WTC11 (cell line): Measurements from ENCODE around the gene HSF2BP. TPM values are rescaled to one million over a fixed set of nuclear protein-coding genes. Genes with fewer than 3 reads are reported as not detected.

Source experiments
- ATAC-seq: fragments of 200-7000 bp; cut with Tn5 transposase; 2 replicates; pipeline ENCODE4 v1.10.0; 2021; ENCODE audit warnings: mild to moderate bottlenecking, moderate library complexity
- CTCF ChIA-PET: fragments of 300-600 bp; sonication (Branson Sonifier 250); formaldehyde crosslinking; loops from one replicate; lab custom pipeline; 2021; ENCODE audit warnings: antibody characterized with exemption; lab: Charles Lee
- POLR2A ChIA-PET: fragments of 350-600 bp; sonication (Branson Sonifier 250); formaldehyde crosslinking; loops from one replicate; lab custom pipeline; 2021; ENCODE audit warnings: antibody characterized with exemption; lab: Charles Lee
- DNase-seq: peaks from one replicate; pipeline ENCODE4 v3.0.0; 2021; ENCODE audit warnings: low spot score
- H3K27ac Mint-ChIP-seq: 2 replicates; pipeline ENCODE4 v1.8.0; 2021; ENCODE audit warnings: mixed read lengths
- H3K27me3 Mint-ChIP-seq: 2 replicates; pipeline ENCODE4 v1.8.0; 2021; ENCODE audit warnings: low read depth, mild to moderate bottlenecking, moderate library complexity, mixed read lengths
- H3K36me3 Mint-ChIP-seq: 2 replicates; pipeline ENCODE4 v1.8.0; 2021; ENCODE audit warnings: mixed read lengths
- H3K4me1 Mint-ChIP-seq: 2 replicates; pipeline ENCODE4 v1.8.0; 2022; ENCODE audit warnings: mixed read lengths
- H3K4me3 Mint-ChIP-seq: 2 replicates; pipeline ENCODE4 v1.8.0; 2021; ENCODE audit warnings: mild to moderate bottlenecking, moderate library complexity, mixed read lengths
- H3K9me3 Mint-ChIP-seq: 2 replicates; pipeline ENCODE4 v1.8.0; 2021; ENCODE audit warnings: mixed read lengths
- ATF1 ChIP-seq: sonication (generic); formaldehyde crosslinking; IDR thresholded peaks from 2 replicates; pipeline ENCODE4 v1.8.1; 2023; ENCODE audit warnings: mild to moderate bottlenecking, moderate library complexity, missing genetic modification reagents
- CREM ChIP-seq: sonication (generic); formaldehyde crosslinking; IDR thresholded peaks from 2 replicates; pipeline ENCODE4 v1.8.1; 2022; ENCODE audit warnings: mild to moderate bottlenecking, missing genetic modification reagents, moderate library complexity
- FOXJ3 ChIP-seq: sonication (generic); formaldehyde crosslinking; IDR thresholded peaks from 2 replicates; pipeline ENCODE4 v1.9.0; 2021; ENCODE audit warnings: missing genetic modification reagents, mild to moderate bottlenecking, borderline replicate concordance
- GTF2I ChIP-seq: fragments of 250-450 bp; sonication (Bioruptor Pico); conservative IDR thresholded peaks from 2 replicates; pipeline ENCODE4 v1.4.0; 2021; ENCODE audit warnings: mild to moderate bottlenecking
- JAZF1 ChIP-seq: fragments of 250-450 bp; sonication (Bioruptor Pico); IDR thresholded peaks from 2 replicates; pipeline ENCODE4 v1.9.0; 2021; ENCODE audit warnings: moderate library complexity, mild to moderate bottlenecking, inconsistent platforms
- JUN ChIP-seq: sonication (generic); formaldehyde crosslinking; IDR thresholded peaks from 2 replicates; pipeline ENCODE4 v1.8.0; 2023; ENCODE audit warnings: mild to moderate bottlenecking, missing genetic modification reagents
- MXD4 ChIP-seq: fragments of 250-450 bp; sonication (Bioruptor Pico); IDR thresholded peaks from 2 replicates; pipeline ENCODE4 v1.8.0; 2021; ENCODE audit warnings: mild to moderate bottlenecking, moderate library complexity, borderline replicate concordance
- RELA ChIP-seq: sonication (generic); formaldehyde crosslinking; IDR thresholded peaks from 2 replicates; pipeline ENCODE4 v1.8.1; 2022; ENCODE audit warnings: missing genetic modification reagents, mild to moderate bottlenecking, borderline replicate concordance
- SMAD4 ChIP-seq: sonication (generic); formaldehyde crosslinking; IDR thresholded peaks from 2 replicates; pipeline ENCODE4 v1.8.0; 2022; ENCODE audit warnings: mild to moderate bottlenecking, missing genetic modification reagents
- SOX15 ChIP-seq: fragments of 250-450 bp; sonication (Bioruptor Pico); IDR thresholded peaks from 2 replicates; pipeline ENCODE4 v1.9.0; 2021; ENCODE audit warnings: mild to moderate bottlenecking
- SP1 ChIP-seq: sonication (generic); formaldehyde crosslinking; conservative IDR thresholded peaks from 2 replicates; pipeline ENCODE4 v1.8.1; 2022; ENCODE audit warnings: missing genetic modification reagents
- USF2 ChIP-seq: sonication (generic); formaldehyde crosslinking; IDR thresholded peaks from 2 replicates; pipeline ENCODE4 v1.8.1; 2023; ENCODE audit warnings: mild to moderate bottlenecking, missing genetic modification reagents, moderate library complexity
- ZNF317 ChIP-seq: sonication (generic); formaldehyde crosslinking; IDR thresholded peaks from 2 replicates; pipeline ENCODE4 v1.8.1; 2023; ENCODE audit warnings: low read depth, mild to moderate bottlenecking, moderate library complexity, missing genetic modification reagents, borderline replicate concordance
- ZNF416 ChIP-seq: fragments of 250-450 bp; sonication (Bioruptor Pico); IDR thresholded peaks from 2 replicates; pipeline ENCODE4 v1.9.0; 2021; ENCODE audit warnings: mild to moderate bottlenecking, inconsistent platforms
- total RNA-seq: library from RNA; stranded (reverse); gene quantifications from 3 replicates; pipeline ENCODE4 v1.2.3, GENCODE V29; 2021
- TF ChIP-seq, protein P1 (sequence below): fragments of 250-450 bp; sonication (Bioruptor Pico); IDR thresholded peaks from 2 replicates; pipeline ENCODE4 v1.8.0; 2021; ENCODE audit warnings: mild to moderate bottlenecking
- TF ChIP-seq, protein P2 (sequence below): sonication (generic); formaldehyde crosslinking; IDR thresholded peaks from 2 replicates; pipeline ENCODE4 v1.8.1; 2022; ENCODE audit warnings: low read depth, mild to moderate bottlenecking, moderate library complexity, missing genetic modification reagents, borderline replicate concordance
- TF ChIP-seq, protein P3 (sequence below): fragments of 250-450 bp; sonication (Bioruptor Pico); conservative IDR thresholded peaks from 2 replicates; pipeline ENCODE4 v1.9.0; 2021; ENCODE audit warnings: mild to moderate bottlenecking
- TF ChIP-seq, protein P4 (sequence below): sonication (generic); formaldehyde crosslinking; conservative IDR thresholded peaks from 2 replicates; pipeline ENCODE4 v1.8.1; 2023; ENCODE audit warnings: mild to moderate bottlenecking, low read depth, missing genetic modification reagents, moderate library complexity
- TF ChIP-seq, protein P5 (sequence below): fragments of 200-600 bp; IDR thresholded peaks from 2 replicates; pipeline ENCODE4 v1.8.0; 2022; ENCODE audit warnings: antibody characterized with exemption

HSF2BP gene
- total RNA-seq, 1 experiment from 2014 or later = 1.1 TPM

DNA sequence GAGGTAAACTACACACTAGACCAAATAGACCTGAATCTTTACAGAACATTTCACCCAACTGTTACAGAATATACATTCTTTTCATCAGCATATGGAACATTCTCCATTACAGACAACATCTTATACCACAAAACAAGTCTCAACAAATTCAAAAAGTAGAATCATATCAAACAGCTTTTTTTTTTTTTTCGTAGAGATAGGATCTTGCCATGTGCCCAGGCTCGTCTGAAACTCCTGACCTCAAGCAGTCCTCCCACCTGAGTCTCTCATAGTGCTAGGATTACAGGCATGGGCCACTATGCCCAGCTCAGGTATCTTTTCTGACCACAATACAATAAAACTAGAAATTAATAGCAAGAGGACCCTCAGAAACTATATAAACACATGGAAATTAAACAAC, 36.5 kb downstream of the HSF2BP start (continued):
- TF ChIP-seq, protein P1, sequence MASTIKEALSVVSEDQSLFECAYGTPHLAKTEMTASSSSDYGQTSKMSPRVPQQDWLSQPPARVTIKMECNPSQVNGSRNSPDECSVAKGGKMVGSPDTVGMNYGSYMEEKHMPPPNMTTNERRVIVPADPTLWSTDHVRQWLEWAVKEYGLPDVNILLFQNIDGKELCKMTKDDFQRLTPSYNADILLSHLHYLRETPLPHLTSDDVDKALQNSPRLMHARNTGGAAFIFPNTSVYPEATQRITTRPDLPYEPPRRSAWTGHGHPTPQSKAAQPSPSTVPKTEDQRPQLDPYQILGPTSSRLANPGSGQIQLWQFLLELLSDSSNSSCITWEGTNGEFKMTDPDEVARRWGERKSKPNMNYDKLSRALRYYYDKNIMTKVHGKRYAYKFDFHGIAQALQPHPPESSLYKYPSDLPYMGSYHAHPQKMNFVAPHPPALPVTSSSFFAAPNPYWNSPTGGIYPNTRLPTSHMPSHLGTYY (CRISPR knock-in tag) = no peak
- TF ChIP-seq CREM (CRISPR knock-in tag) = no peak
- no peak for TF ChIP-seq SOX15 (CRISPR knock-in tag)
- TF ChIP-seq JUN (CRISPR knock-in tag) = no peak
- TF ChIP-seq, protein P2, sequence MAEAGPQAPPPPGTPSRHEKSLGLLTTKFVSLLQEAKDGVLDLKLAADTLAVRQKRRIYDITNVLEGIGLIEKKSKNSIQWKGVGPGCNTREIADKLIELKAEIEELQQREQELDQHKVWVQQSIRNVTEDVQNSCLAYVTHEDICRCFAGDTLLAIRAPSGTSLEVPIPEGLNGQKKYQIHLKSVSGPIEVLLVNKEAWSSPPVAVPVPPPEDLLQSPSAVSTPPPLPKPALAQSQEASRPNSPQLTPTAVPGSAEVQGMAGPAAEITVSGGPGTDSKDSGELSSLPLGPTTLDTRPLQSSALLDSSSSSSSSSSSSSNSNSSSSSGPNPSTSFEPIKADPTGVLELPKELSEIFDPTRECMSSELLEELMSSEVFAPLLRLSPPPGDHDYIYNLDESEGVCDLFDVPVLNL = no peak
- TF ChIP-seq SMAD4 (CRISPR knock-in tag) = no peak
- TF ChIP-seq, protein P3, sequence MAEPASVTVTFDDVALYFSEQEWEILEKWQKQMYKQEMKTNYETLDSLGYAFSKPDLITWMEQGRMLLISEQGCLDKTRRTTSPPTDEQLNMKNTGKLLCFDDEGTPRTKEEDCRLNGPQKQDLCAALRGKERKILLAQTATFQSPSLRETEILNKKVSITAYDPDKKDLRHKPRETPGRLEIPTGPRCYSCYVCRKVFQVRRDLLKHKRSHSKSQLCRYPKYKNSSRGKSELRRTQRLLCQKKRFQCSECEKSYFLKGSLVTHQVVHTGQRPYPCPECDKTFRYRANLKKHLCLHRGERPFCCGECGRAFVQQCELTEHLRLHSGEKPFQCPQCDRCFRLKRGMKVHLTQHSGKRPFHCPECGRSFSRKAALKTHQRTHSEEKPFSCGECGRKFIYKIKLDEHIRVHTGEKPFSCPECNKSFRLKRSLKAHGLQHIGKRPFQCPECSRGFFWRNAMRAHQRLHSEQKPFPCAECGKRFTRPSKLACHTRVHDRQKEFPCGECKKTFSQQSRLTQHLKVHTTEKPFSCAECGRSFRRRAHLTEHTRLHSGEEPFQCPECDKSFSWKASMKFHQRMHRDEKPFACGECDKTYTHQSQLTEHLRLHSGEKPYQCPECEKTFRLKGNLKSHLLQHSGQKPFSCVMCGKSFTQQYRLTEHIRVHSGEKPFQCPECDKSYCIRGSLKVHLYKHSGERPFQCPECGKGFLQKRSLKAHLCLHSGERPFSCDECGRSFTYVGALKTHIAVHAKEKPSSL (CRISPR knock-in tag) = no peak
- TF ChIP-seq USF2 (CRISPR knock-in tag) = no peak
- TF ChIP-seq JAZF1 = no peak

GRCh38 chr21:43619856-43620255, 39.4 kb downstream of the HSF2BP start:
- ATAC-seq = peak; percentile 63
- TF ChIP-seq FOXJ3 (CRISPR knock-in tag) (no peak), ZNF317 (CRISPR knock-in tag) (no peak), SP1 (CRISPR knock-in tag) (no peak), ZNF416 (no peak), ATF1 (no peak), GTF2I (CRISPR knock-in tag) (no peak), RELA (CRISPR knock-in tag) (no peak), MXD4 (CRISPR knock-in tag) (no peak), JAZF1 (no peak)
- TF ChIP-seq, protein P4, sequence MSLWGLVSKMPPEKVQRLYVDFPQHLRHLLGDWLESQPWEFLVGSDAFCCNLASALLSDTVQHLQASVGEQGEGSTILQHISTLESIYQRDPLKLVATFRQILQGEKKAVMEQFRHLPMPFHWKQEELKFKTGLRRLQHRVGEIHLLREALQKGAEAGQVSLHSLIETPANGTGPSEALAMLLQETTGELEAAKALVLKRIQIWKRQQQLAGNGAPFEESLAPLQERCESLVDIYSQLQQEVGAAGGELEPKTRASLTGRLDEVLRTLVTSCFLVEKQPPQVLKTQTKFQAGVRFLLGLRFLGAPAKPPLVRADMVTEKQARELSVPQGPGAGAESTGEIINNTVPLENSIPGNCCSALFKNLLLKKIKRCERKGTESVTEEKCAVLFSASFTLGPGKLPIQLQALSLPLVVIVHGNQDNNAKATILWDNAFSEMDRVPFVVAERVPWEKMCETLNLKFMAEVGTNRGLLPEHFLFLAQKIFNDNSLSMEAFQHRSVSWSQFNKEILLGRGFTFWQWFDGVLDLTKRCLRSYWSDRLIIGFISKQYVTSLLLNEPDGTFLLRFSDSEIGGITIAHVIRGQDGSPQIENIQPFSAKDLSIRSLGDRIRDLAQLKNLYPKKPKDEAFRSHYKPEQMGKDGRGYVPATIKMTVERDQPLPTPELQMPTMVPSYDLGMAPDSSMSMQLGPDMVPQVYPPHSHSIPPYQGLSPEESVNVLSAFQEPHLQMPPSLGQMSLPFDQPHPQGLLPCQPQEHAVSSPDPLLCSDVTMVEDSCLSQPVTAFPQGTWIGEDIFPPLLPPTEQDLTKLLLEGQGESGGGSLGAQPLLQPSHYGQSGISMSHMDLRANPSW (CRISPR knock-in tag) = no peak
- TF ChIP-seq, protein P5, sequence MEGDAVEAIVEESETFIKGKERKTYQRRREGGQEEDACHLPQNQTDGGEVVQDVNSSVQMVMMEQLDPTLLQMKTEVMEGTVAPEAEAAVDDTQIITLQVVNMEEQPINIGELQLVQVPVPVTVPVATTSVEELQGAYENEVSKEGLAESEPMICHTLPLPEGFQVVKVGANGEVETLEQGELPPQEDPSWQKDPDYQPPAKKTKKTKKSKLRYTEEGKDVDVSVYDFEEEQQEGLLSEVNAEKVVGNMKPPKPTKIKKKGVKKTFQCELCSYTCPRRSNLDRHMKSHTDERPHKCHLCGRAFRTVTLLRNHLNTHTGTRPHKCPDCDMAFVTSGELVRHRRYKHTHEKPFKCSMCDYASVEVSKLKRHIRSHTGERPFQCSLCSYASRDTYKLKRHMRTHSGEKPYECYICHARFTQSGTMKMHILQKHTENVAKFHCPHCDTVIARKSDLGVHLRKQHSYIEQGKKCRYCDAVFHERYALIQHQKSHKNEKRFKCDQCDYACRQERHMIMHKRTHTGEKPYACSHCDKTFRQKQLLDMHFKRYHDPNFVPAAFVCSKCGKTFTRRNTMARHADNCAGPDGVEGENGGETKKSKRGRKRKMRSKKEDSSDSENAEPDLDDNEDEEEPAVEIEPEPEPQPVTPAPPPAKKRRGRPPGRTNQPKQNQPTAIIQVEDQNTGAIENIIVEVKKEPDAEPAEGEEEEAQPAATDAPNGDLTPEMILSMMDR = no peak
- TF ChIP-seq, protein P2 = no peak
- H3K4me3 Mint-ChIP-seq = no peak overlapping the region
- H3K36me3 Mint-ChIP-seq = peaks cover 13% of the 10 kb centered on the region
- no peak for DNase-seq
- H3K27ac Mint-ChIP-seq = no peak overlapping the region
- POLR2A ChIA-PET = no interaction called here
- CTCF ChIA-PET = interaction anchor here (0.6 kb wide), 1 partner anchor 8 kb away, joined by 3 read pairs; no protein-coding TSS in a partner anchor
- no peaks in the 10 kb centered on the region for H3K4me1 Mint-ChIP-seq
- peaks cover 29% of the 10 kb centered on the region for H3K9me3 Mint-ChIP-seq
- no peaks in the 10 kb centered on the region; the same call in 1 of the 2 replicates for H3K27me3 Mint-ChIP-seq
